Smooth muscle cell (in vitro differentiated cells): ENCODE measurements around the gene INPP5D. TPM values are rescaled to one million over a fixed set of nuclear protein-coding genes. Genes with fewer than 3 reads are reported as not detected.

Experiments
- DNase-seq: peaks from one replicate; lab custom pipeline; 2025; ENCODE audit not compliant: unreplicated experiment; lab: John Stamatoyannopoulos, UW
- H2AFZ ChIP-seq: fragments of 200-600 bp; sonication (generic); 2 replicates; pipeline ENCODE4 v1.6.0; 2016; ENCODE audit warnings: antibody characterized with exemption, low read depth, mild to moderate bottlenecking
- H3F3A ChIP-seq: fragments of 200-600 bp; sonication (generic); 2 replicates; pipeline ENCODE4 v1.6.0; 2017; ENCODE audit warnings: antibody characterized with exemption, low read depth
- H3K27ac ChIP-seq: fragments of 200-600 bp; sonication (generic); 2 replicates; pipeline ENCODE4 v1.5.1; 2016; ENCODE audit warnings: low read depth, mild to moderate bottlenecking
- H3K27me3 ChIP-seq: fragments of 200-600 bp; sonication (generic); 2 replicates; pipeline ENCODE4 v1.6.1; 2016; ENCODE audit warnings: low read depth, mild to moderate bottlenecking
- H3K36me3 ChIP-seq: fragments of 200-600 bp; sonication (generic); 2 replicates; pipeline ENCODE4 v1.5.1; 2016; ENCODE audit warnings: low read depth
- H3K4me1 ChIP-seq: fragments of 200-600 bp; sonication (generic); 2 replicates; pipeline ENCODE4 v1.5.1; 2016; ENCODE audit warnings: low read depth
- H3K4me2 ChIP-seq: fragments of 200-600 bp; sonication (generic); 2 replicates; pipeline ENCODE4 v1.6.0; 2016; ENCODE audit warnings: mild to moderate bottlenecking
- H3K4me3 ChIP-seq: fragments of 200-600 bp; sonication (generic); 2 replicates; pipeline ENCODE4 v1.5.1; 2016; ENCODE audit warnings: mild to moderate bottlenecking
- H3K79me2 ChIP-seq: fragments of 200-600 bp; sonication (generic); 2 replicates; pipeline ENCODE4 v1.6.0; 2016; ENCODE audit warnings: low read depth, mild to moderate bottlenecking
- H3K9ac ChIP-seq: fragments of 200-600 bp; sonication (generic); 2 replicates; pipeline ENCODE4 v1.6.0; 2016; ENCODE audit warnings: low read depth
- H3K9me3 ChIP-seq: fragments of 200-600 bp; sonication (generic); replicated peaks from 2 replicates; pipeline ENCODE4 v1.5.1; 2016; ENCODE audit warnings: low read depth
- H4K20me1 ChIP-seq: fragments of 200-600 bp; sonication (generic); 2 replicates; pipeline ENCODE4 v1.6.0; 2016; ENCODE audit warnings: low read depth
- WGBS: methylation state at CpG from one replicate; pipeline ENCODE4 v1.1.7; 2016; ENCODE audit warnings: low lambda C conversion rate; 5-methylcytosine and 5-hydroxymethylcytosine counted together
- polyA plus RNA-seq: library from polyadenylated mRNA; unstranded; fragments of >200 nt; fragmentation: Nextera tagmentation; extraction: Ambion mirVana; gene quantifications from 2 replicates; pipeline ENCODE4 v1.2.1, GENCODE V29; 2016
- total RNA-seq: library from RNA; depleted of rRNA; stranded (reverse); fragments of >200 nt; gene quantifications from 2 replicates; pipeline ENCODE4 v1.2.3, GENCODE V29; 2014
- TF ChIP-seq, protein P1 (sequence below): fragments of 200-600 bp; sonication (generic); IDR thresholded peaks from 2 replicates; pipeline ENCODE4 v1.5.1; 2017; ENCODE audit warnings: borderline replicate concordance, mild to moderate bottlenecking, antibody characterized with exemption; ENCODE audit not compliant: insufficient read depth, poor library complexity, severe bottlenecking

The INPP5D gene
- total and polyA plus RNA-seq, 2 experiments from 2014 or later = 5.6 to 17.8 TPM

DNA sequence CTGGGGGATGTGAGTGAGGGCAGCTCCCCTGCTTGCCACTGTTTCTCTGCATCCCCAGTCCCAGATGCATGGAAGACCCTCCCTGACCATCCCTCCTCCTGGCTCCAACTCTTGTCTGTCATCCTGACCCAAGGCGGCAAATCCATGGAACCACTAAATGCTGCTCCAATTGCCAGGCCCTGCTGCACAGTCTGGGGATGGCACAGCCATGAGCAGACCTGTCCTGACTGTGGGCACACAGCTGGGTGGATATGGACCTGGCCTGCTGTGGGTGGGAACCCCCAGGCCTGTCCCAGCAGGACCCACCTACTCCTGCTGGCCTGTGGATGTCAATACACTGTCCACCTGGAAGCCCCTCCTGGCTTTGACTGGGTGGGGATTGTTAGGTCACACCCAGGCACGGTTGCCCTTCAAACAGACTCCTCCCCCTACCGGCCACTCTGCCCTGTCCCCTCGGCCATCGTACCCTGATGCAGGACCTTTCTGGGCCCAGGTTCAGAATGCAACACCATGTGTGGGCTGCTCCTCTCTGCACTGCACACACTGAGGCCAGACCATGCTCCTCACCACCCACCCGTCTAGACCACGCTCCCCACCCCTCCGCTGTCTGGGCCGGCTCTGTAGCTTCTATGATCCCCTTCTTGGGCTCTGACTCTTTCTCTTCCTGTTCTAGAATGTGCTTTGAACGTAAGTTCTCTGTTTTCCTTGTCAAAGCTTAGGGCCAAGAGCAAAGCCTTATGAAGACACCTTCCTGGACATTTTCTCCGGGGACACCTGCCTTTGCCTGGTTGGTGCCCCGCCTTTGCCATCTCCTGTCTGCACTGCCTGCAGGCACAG is 57.9 kb downstream of the INPP5D start:
- TF ChIP-seq, protein P1, sequence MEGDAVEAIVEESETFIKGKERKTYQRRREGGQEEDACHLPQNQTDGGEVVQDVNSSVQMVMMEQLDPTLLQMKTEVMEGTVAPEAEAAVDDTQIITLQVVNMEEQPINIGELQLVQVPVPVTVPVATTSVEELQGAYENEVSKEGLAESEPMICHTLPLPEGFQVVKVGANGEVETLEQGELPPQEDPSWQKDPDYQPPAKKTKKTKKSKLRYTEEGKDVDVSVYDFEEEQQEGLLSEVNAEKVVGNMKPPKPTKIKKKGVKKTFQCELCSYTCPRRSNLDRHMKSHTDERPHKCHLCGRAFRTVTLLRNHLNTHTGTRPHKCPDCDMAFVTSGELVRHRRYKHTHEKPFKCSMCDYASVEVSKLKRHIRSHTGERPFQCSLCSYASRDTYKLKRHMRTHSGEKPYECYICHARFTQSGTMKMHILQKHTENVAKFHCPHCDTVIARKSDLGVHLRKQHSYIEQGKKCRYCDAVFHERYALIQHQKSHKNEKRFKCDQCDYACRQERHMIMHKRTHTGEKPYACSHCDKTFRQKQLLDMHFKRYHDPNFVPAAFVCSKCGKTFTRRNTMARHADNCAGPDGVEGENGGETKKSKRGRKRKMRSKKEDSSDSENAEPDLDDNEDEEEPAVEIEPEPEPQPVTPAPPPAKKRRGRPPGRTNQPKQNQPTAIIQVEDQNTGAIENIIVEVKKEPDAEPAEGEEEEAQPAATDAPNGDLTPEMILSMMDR = no peak
- no peak overlapping the region for H3K4me2 ChIP-seq
- H3K4me1 ChIP-seq = no peaks in the 10 kb centered on the region
- no peaks in the 10 kb centered on the region for H3K79me2 ChIP-seq
- WGBS = 87% methylated on average over 12 of the region's 12 CpGs
- H3K27me3 ChIP-seq = no peaks in the 10 kb centered on the region
- H3K27ac ChIP-seq = no peak overlapping the region
- H3K4me3 ChIP-seq = no peak overlapping the region
- H3F3A ChIP-seq = no peaks in the 10 kb centered on the region
- no peak for DNase-seq
- no peaks in the 10 kb centered on the region for H3K9me3 ChIP-seq
- no peaks in the 10 kb centered on the region for H3K36me3 ChIP-seq
- H2AFZ ChIP-seq = no peak overlapping the region
- H4K20me1 ChIP-seq = no peaks in the 10 kb centered on the region
- H3K9ac ChIP-seq = no peak overlapping the region

DNA sequence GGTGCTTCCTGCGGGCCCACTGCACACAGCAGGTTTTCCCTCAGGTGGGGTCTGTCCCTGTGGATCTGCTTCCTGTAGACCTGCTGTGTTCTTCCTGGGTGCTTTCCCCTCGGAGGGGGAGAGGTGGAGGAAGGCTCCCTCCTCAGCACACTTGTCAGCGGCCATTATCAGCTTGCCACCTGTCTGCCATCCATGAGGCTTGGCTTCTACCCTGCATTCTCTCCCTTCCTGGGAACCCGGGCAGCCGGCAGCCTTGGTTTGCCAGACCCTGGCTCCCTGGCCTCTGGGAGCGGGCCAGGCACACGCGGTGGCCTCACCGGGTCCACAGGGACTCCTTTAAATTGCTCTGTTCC is 58.5 kb downstream of the INPP5D start:
- no peak overlapping the region for H3K4me2 ChIP-seq
- no peak overlapping the region for H3K9ac ChIP-seq
- H4K20me1 ChIP-seq = no peaks in the 10 kb centered on the region
- no peak for DNase-seq
- TF ChIP-seq, protein P1 = no peak
- H2AFZ ChIP-seq = no peak overlapping the region
- H3K9me3 ChIP-seq = no peaks in the 10 kb centered on the region
- H3K36me3 ChIP-seq = no peaks in the 10 kb centered on the region
- no peaks in the 10 kb centered on the region for H3K27me3 ChIP-seq
- 88% methylated on average over 9 of the region's 9 CpGs for WGBS
- H3K4me1 ChIP-seq = no peaks in the 10 kb centered on the region
- no peaks in the 10 kb centered on the region for H3K79me2 ChIP-seq
- H3K27ac ChIP-seq = no peak overlapping the region
- no peak overlapping the region for H3K4me3 ChIP-seq
- no peaks in the 10 kb centered on the region for H3F3A ChIP-seq

DNA sequence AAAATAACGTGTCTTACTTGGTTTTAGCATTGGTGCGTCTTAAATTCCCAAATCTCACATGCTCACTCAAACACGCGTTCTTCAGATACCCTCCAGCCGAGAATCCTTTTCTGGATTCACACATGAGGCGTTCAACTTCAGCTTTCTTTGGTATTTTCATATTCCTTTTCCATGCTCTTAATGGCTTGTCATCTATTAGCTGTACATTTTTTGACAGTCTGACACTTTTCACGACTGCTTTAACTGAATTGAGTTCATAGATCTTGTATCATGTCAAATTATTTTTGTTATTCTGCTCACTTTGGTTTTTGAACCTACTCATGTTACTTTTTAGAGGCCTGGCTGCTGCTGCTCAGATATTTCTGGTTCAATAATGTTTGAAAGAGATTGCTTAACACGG is 59.0 kb downstream of the INPP5D start:
- no peak overlapping the region for H3K4me3 ChIP-seq

More for the DNA sequence above, 59.0 kb downstream of the INPP5D start:
- no peaks in the 10 kb centered on the region for H3F3A ChIP-seq
- no peaks in the 10 kb centered on the region for H3K36me3 ChIP-seq
- H3K4me2 ChIP-seq = no peak overlapping the region
- no peaks in the 10 kb centered on the region for H3K79me2 ChIP-seq
- H3K27me3 ChIP-seq = no peaks in the 10 kb centered on the region
- H2AFZ ChIP-seq = no peak overlapping the region
- H3K9ac ChIP-seq = no peak overlapping the region
- H4K20me1 ChIP-seq = no peaks in the 10 kb centered on the region
- no peak overlapping the region for H3K27ac ChIP-seq
- no peaks in the 10 kb centered on the region for H3K4me1 ChIP-seq
- TF ChIP-seq, protein P1 = no peak
- H3K9me3 ChIP-seq = no peaks in the 10 kb centered on the region
- no peak for DNase-seq
- 94% methylated on average over 8 of the region's 8 CpGs for WGBS
